Embryonic facial prominence (tissue), 1 donor: ENCODE results near the gene MRC1.

Experiments used
- DNase-seq: peaks from one replicate; pipeline ENCODE4 v3.0.0-alpha.2; 2016; ENCODE audit errors: extremely low spot score

MRC1 gene

DNA sequence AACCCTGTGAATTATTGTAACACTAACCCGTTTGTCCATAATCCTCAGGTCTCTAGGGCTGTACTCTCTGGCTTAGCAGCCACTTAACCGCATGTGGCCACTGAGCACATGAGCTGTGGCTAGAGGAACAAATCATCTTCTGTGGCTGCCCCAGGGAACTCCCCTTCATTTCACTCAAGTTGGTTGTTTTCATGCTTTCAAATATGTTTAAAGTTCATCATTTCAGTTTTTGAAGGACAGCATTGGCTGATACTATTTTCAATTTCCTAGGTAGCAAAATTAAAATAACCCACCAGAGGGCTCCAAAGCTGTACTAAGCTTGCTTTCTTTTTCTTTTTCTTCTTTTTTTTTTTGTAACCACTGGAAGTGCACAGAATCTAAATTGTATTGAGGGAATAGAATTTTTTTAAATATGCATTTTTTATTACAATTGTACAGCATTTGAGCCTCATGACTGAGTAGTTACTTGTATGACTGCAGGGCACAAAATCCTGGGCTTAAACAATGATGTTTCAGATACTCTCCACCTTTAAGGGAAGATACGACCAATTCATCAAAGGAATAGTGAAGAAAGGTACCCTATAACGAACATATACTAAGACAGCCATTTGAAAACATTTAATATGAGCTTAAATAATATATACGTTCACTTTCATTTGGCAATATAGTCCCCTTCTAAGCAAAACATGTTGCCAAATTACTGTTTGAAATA lies 38.6 kb downstream of the MRC1 start:
- DNase-seq: no peak

DNA sequence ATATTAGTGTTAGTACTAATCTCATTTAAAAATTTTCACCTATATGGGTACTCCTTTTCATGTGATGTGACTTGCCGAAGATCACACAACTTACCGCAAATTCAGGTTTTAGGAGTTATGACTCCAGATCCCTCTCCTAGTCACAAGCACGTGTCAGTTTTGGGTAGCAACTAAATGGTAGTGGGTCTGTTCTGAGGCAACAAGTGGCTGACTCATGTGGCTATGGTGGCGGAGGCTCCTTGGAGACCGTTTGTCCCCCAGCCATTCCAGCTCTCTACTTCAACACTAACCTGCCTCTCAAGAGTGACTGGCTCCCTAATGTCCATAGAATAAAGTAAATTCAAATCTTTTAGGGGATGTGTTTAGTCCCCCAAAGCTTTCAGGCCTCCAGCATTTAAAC lies 39.5 kb downstream of the MRC1 start:
- no peak for DNase-seq

- DNase-seq: no peak
Observed at GRCh38 chr10:17850501-17850900, 41.4 kb downstream of the MRC1 start.

DNA sequence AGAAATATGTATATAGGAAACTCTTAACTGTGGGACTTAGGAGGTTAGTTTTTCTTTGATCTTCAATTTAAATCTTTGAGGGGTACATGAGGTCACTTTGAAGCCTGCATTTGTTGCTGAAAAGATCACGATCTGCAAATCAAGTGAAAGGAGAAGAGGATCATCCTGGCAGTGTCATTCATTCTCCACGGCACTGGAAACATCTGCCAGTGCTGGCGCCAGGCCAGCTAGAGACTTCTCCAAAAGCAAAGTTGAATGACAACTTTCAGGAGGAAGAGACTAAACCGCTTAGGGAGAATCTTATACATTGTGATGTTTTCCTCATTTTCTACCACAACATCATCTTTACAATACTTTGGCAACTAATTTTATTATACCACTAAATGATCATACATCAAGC lies 42.5 kb downstream of the MRC1 start:
- DNase-seq: no peak

DNA sequence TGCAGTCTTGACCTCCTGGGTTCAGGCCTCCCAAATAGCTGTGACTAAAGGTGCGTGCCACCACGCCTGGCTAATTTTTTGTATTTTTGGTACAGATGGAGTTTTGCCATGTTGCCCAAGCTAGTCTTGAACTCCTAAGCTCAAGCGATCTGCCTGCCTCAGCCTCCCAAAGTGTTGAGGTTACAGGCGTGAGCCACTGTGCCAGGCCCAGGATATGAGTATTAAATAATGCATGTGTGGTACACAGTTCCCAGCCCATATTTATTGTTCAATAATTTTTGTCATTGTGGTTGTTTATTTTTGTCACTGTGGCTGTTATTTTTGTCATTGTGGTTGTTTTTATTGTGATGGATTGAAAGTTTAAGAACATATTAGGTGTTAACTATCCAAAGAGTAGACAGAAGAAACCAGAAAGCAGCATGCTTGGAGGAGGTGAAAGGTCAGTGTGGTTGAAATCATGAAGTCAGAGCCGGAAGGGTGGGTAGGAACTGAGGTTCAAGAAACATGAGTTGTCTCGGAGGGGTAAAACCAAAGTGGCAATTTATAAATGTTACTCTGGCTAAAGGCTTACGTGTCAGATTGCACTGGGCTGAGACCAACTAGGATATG lies 45.0 kb downstream of the MRC1 start:
- no peak for DNase-seq

DNA sequence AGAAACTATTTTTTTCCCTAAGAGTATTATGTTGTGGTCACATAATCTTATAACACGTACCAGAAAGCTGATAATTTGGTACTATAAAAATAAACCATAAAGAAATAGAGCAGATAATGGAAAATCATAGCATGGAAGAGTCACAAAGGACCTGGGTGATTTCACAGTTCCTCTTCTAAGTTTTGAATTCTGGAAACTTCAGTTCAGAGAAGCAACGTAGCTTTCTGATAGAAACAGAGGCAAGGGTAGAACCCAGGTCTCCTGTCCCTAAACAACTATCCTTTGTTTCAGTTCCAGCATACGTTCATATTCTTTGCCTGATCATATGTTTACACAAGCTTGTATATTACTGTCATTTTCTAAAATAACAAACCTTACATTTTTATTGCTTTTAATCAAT lies 47.9 kb downstream of the MRC1 start:
- DNase-seq: no peak

- no peak for DNase-seq
Observed at GRCh38 chr10:17859492-17860156, 50.5 kb downstream of the MRC1 start.

DNA sequence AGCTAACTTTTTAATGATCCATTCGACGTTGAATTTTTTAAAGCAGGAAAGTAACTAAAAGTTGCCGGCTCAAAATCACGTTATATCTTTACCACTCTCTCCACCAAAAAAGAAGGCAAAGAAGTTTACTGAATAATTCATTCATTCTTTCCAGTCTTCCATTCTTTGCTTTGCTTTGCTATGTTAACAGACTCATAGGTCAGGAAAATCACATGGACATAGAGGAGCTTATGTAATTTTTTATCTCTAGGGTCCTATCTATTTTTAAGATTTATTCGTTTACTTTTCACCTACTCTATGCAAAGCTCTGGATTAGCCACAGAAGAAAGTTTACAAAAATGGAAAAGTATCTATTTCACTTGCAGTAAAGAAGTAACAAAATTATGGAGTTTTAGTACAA lies 52.6 kb downstream of the MRC1 start:
- no peak for DNase-seq

DNA sequence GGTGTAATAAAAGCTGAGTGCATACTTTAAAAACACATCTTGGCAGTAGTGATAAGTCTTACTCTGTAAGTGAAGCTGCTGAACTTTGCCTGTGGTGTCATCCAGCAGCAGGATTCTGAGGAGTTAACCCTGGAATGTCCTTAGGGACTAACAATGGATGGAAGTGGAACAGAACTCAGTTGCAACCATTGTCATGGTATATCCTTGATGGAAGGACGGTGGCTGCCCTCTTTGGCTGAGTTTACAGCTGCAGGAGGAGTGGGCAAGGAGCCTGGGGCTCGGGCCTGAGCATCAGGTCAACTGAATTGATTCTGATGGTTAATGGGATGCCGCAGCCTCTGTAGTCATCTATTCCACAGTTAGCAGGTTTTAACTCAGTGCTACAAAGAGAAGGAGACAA lies 56.2 kb downstream of the MRC1 start:
- DNase-seq: no peak

DNA sequence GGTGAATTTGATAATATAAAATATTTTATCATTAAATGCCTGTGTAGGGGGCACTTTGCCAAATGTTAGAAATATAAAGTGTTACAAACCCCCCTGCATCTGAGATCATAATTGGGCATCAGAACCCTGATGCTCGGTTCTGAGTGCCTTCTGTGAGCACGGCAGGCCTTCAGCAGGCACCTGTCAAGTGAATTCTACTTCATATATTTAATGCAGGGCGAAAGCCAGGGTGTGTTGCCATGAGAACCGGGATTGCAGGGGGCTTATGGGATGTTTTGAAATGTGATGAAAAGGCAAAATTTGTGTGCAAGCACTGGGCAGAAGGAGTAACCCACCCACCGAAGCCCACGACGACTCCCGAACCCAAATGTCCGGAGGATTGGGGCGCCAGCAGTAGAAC lies 57.2 kb downstream of the MRC1 start:
- no peak for DNase-seq

DNA sequence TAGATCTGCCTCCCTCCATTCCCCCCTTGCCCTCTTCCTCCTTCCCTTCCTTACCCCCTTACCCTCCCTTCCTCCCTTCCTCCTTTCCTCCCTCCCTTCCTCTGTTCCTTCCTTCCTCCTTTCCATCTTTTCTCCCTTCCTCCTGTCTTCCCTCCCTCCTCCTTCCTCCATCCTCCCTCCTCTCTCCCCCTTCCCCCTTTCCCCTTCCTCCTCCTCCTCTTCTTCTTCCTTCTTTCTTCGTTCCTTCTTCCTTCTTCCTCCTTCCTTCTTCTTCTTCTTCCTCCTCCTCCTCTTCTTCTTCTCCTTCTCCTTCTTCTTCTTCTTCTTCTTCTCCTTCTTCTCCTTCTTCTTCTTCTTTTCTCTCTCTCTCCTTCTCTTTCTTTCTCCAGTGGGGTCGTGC lies 57.9 kb downstream of the MRC1 start:
- DNase-seq: no peak

- no peak for DNase-seq
Observed at GRCh38 chr10:17871036-17871435, 61.9 kb downstream of the MRC1 start.

GRCh38 chr10:17872191-17873091 lies 63.3 kb downstream of the MRC1 start:
- DNase-seq: no peak

DNA sequence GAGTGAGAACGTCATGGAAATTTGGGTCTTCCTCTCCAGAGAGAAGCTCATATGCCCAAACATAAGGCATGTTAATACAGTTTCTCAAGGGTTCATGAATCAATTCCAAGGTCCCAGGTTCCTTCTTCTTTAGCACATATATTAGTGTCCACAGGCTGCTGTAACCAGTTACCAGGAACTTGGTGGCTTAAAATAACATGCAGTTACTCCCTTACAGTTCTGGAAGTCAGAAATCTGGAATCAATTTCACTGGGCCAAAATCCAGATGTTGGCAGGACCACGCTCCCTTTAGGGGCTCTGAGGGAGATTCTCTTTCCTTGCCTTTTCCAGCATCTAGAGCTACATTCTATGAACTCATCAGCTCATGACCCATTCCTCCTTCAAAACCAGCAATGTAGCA lies 64.8 kb downstream of the MRC1 start:
- no peak for DNase-seq

DNA sequence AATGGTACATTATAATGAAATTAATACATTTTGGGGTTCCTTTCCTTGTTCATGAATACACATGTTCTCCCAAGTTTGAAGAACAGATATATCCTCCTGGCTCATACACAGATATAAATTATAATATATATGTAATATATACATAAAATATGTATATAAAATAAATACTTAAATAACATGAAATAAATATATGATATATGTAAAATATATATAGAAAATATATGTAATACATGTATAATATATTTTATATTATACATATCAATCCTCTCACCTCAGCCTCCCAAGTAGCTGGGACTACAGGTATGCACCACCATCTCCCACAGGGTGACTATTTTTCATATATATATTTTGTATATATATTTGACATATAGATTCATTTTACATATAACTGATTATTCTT lies 68.0 kb downstream of the MRC1 start:
- DNase-seq: no peak

DNA sequence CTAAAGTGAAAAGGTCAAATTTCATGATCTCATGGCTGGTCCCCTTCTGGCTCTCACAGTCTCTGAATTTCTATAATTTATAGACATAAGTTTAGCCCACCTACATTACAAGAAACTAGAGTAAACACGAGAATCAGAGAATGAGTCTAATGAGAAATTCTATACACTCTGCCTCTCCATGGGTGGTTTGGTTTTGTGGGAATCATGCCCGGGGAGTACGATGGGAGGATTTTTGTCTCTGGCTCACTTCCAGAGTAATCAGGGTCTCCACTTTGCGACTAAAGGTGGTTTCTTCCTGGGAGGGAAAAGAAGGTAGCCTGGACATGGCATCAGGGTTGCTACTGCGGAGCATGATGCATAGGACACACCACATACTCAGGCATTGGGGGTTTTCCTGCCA lies 69.7 kb downstream of the MRC1 start:
- DNase-seq: no peak

DNA sequence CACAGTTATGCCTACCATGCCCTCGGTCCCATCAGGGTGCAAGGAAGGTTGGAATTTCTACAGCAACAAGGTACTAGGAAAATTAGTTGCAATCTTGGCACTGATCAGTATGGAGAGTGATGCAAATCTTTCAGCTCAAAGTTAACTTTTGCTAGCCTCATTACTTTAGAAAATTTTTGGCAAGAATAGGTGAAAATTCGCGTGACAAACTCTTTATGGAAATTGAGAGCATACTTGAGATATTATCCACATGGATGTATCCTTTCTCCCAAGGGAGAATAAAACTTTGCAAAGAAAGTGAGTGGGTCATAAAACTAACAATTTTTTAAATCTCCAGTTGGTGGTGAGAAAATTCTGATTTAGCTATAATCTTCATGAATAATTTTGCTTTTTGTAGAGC lies 71.5 kb downstream of the MRC1 start:
- DNase-seq: no peak

- peak; percentile 17 for DNase-seq
Observed at GRCh38 chr10:17882557-17882956, 73.4 kb downstream of the MRC1 start.

DNA sequence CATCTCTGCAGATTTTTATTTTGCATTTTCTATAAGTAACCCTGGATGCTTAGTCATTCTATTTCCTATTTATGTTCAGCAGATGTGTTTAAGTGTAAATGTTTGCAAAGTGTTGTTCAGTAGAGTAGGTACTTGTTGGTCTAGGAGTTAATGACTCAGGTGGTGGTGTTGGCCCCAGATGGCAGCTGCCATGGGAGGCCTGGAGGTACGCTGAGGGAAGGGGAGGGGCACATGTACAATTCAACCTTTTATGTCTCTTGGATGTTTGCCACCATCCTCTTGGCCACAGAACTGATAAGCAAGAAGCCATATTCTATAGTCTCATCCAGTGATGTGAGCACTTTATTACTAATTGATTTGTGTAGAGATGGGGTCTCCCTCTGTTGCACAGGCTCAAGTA lies 74.5 kb downstream of the MRC1 start:
- no peak for DNase-seq

GRCh38 chr10:17888189-17888588 lies 79.0 kb downstream of the MRC1 start:
- DNase-seq: no peak

GRCh38 chr10:17891435-17891834 lies 82.3 kb downstream of the MRC1 start:
- DNase-seq: no peak

DNA sequence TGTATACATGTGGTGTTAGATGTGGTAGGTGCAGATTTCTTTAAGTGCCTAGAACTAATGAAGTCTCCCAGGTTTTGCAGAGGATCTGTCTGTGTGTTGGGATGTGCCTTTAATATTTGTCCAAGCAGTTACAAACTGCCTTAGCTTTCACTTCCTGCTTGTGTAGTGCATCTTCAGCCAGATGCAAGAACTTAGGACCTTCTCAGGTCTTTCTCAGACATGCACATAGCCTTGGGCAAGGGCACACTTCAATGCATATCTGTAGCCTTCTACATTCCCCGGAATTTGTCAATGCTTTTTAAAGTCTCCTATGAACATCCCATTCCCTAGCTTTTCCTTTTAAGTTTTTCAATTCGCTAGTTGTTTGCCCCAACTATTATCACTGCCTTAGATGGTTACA lies 95.4 kb downstream of the MRC1 start:
- DNase-seq: no peak
